OCI-LY1 (cell line): ENCODE results near the gene ST14.

Experiments used
- EZH2 ChIP-seq: fragments of 200-600 bp; sonication (generic), shearing (Covaris generic); IDR thresholded peaks from 2 replicates; pipeline ENCODE4 v1.8.0; 2017; ENCODE audit warnings: borderline replicate concordance, mixed run types, mild to moderate bottlenecking, antibody characterized with exemption, low read length, moderate library complexity, mixed read lengths
- TF ChIP-seq, protein P1 (sequence below): fragments of 200-600 bp; sonication (generic), shearing (Covaris generic); IDR thresholded peaks from 2 replicates; pipeline ENCODE4 v1.5.1; 2017; ENCODE audit warnings: mild to moderate bottlenecking, antibody characterized with exemption, low read length, moderate library complexity, mixed read lengths

DNA sequence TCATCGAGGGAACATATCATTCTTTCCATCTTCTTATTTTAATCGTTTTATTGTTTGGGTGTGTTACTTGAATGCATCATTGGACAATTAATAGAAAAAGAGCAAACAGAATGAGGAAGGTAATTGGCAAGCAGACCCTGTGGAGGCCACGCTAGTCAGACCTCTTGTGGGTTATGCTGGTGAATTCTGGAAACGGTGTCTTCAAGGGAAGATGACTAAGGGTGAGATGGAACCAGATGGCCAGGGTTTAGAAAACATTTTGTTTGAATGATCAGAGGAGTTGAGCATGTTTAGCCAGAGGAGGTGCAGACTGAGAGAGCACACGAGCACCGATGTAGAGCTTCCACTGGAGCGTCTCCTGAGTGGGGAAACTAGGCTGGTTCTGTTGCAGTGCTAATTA, 8.5 kb downstream of the ST14 start:
- TF ChIP-seq, protein P1, sequence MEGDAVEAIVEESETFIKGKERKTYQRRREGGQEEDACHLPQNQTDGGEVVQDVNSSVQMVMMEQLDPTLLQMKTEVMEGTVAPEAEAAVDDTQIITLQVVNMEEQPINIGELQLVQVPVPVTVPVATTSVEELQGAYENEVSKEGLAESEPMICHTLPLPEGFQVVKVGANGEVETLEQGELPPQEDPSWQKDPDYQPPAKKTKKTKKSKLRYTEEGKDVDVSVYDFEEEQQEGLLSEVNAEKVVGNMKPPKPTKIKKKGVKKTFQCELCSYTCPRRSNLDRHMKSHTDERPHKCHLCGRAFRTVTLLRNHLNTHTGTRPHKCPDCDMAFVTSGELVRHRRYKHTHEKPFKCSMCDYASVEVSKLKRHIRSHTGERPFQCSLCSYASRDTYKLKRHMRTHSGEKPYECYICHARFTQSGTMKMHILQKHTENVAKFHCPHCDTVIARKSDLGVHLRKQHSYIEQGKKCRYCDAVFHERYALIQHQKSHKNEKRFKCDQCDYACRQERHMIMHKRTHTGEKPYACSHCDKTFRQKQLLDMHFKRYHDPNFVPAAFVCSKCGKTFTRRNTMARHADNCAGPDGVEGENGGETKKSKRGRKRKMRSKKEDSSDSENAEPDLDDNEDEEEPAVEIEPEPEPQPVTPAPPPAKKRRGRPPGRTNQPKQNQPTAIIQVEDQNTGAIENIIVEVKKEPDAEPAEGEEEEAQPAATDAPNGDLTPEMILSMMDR, result no peak
- no peak for TF ChIP-seq EZH2
